DMS 273 treated with DMSO at 0.1 percent for 48 hours (cell line): ENCODE results near the gene SERPING1.
A peak's percentile ranks its signal among the peaks of the same experiment; 100 is the strongest.
"Not testable (repeated sequence)": the region's sequence is repeated elsewhere in the genome, so short reads cannot be mapped to it uniquely, and the experiment has no call there.

ENCODE experiments used
- DNase-seq: peaks from one replicate; lab custom pipeline; 2025; lab: John Stamatoyannopoulos, UW

Gene SERPING1

DNA sequence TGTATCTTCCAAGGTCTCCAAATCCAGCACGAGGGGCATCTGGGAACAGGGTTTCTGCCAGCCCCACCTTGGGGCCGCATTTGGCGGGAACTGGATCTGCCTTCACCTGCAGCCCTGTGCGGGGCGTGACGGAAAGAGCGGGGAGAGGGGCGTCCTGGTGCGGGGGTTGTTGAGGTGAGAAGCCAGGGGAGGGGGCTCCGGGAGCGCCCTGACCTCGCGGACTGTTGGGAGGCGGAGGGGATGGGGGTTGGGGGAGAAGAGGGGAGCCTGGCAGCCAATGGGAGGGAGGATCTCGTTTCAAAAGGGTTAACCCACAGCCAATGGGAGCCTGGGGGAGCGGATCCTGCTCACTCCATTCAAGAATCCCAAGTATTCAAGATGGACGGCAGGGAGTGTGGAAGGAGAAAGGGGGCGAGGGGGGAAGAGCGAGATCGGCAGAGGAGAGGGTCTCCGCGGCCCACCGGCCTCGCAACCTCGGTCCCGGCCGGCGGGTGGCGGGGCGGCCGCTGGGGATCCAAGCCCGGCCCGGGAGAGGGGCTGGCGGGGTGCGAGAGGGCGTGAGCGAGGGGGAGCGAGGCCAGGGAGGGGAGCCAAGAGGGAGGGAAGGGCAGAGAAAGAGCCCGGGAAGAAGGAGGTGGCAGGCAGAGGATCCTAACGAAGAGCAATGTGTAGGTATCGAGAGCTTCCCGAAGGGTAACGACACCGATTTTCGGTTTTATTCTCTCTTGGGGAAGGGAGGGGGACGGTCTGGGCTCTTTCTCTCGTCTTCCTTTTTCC is 40.7 kb downstream of the SERPING1 start:
- DNase-seq, result peak; percentile 28

DNA sequence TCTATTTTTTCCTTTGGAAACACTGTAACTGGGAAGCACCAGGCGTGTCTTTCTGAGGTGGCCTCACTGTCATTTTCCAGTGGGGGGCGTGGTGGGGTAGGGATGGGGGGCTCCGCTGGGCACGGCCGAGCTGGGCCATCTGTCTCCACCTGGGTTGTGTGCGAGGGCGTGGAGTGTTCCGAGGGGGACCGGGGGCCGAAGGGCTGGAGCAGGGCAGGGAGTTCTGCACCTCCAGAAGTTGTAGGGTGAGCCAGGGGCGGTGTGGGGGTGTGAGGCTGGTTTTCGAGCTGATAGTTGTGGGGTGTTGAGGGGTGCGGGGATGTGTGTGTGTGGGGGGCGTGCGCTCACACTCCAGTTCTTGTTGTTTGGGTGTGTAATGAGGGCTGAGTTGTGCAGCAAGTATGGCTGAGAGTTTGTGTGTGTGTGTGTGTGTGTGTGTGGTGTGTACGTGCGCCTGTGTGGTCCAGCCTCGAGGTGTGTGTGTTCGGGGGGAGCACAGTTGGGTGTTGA is 41.4 kb downstream of the SERPING1 start:
- DNase-seq, result no peak

DNA sequence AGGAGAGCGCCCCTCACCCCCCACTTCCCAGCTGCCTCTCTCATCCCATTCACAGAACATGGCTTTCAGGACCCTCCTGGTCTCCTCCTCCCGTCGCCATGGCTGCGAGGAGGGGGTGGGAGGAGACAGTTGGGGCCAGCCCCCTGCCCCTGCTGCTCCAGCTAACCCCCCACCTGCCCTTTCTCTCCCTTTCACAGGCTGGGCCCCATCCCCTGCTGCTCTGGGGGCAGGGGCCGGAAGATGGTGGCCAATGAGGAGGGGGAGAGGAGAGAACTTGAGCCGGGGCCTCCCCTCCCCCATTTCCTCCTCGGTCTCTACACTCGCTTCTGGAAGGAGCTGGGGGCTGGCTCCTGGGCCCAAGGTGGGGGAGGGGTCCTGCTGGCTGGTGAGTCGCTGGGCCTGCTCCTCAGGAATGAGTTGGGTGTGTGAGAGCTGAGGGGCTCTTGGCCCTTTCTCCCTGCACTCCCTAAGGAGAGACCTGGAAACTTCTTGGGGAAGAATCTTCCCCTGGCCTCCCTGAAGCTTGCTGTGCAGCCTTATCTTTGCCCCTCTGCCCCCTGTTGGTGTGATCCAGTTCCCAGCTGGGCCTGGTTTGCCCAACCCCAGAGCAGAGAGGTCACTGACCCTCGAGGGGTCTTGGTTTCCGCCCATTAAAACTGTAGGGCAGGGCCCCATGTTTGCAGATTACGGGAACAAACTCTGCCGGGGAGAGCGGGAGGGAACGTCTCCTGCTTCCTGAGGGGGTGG is 42.0 kb downstream of the SERPING1 start:
- DNase-seq, result no peak

DNA sequence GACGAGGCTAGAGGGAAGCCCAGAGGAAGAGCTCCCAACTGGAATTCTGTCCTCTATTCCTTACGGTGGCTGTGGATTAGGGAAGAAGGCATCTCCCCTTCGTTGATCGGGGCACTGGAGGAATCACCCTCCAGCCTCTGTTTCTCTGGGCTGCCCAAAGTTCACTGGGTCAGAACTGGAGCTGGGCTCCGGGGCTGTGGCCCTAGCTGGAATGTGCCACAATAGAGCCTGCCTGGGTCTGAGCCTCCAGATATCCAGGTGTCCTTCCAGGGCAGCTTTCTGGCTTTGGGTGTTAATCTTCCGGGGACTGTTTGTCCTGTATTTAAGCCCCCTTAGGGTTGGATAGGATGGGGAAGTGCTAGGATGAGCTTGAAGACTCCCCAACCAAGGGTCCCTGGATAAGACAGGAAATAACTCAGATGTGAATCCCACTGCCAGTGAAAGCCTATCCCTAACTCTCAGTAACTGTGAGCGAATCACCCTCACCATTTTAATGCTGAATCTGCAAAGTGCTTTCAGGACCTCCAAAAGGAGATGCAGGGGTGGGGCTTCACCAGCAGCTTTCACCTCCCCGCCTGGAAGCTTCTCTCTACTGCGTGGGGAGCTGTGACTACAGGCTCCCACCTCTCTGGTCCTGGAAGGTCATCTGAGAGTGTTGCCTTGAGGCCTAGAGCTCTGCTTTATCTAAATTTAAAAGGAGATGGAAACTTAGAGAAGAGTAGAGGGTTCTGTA is 42.7 kb downstream of the SERPING1 start:
- no peak for DNase-seq

DNA sequence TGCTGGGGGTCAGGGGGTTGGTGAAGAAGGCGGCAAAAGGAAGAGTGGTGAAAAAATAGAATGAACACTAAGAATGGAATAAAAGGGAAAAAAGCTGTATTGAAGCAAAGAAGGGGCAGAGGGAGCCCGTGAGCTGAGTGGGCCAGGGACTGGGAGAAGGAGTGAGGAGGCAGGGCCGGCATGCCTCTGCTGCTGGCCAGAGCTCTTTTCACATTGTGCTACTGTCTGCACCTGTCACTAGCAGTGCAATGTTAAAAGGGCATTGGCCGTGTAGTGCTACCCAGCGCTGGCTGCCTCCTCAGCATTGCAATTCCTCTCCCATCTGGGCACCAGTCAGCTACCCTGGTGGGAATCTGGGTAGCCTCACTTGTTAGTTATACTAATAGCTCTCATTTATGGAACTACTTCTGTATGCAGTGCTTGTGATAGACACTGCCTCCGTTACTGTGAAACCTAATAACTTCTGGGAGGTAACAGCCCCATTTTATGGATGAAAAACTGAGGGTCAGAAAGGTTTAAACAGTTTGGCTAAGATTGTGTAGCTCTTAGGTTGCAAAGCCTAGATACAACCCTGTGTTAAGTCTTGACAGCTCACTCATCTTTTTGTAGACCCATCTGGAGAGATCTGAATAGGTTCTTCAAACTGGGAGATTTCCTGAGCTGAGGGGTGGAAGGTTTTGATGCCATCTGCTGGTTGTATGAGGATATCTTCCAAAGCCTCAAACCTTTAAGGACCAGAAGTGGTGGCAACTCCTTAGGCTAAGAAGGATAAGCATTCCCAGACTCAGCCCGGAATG is 43.7 kb downstream of the SERPING1 start:
- DNase-seq, result no peak

DNA sequence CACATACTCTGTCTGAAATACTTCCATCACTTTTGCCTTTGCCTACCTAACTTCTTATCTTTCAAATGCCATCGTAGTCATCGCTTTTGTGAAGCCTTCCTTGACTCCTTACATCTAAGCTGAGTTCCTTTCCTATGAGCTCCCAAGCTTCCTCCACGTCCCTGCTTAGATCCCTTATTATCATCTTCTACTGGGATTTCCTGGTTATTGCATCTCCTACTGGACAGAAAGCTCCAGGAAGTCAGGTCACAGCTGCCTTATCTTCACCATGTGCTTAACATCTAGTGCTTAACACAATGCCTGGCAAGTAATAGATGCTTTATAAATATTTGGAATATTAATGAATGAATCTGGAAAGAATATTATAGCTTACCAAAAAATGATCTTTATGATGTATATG is 46.3 kb downstream of the SERPING1 start:
- no peak for DNase-seq

DNA sequence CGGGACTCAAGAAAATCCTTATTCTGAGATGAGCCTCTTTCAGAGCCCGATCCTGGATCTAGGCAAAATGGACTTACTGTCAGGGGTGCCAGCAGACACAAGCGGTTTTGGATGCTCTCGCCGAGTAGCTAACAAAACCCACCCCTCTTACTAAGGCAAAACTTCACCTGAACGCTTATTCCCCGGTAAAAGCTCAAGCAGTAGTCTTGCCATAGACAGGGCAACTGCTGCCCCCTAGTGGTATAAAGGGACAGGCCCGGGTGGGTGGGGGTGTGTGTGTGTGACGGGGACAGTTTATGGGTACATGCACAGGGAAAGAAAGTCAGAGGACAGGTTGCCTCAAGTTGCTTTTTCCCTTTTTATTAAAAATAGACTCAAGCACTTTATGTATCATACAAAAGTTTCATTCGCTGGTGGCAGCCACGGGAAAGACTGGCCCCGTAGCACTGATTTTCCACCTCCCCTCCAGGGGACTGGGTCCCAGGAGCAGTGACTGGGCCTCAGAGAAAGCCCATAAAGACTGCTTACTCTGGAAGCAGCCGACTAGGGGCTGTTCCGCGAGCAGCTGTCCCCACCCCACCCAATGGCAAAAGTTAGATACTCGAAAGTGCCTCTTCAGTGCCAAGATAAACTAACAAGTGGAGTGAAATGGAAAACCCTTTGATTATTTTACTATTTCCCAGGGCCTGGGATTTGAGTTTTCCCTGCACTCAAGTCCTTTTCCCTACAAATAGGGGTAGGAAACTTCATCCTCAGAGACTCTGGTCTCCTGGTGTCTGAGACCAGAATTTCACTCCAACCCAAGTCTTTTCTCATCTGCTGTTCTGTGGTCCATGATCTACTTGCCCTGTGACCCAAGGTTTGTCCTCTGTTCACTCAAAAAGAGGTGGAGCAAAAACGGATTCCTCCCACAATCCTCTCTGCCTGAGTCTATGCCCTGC is 47.5 kb downstream of the SERPING1 start:
- no peak for DNase-seq

DNA sequence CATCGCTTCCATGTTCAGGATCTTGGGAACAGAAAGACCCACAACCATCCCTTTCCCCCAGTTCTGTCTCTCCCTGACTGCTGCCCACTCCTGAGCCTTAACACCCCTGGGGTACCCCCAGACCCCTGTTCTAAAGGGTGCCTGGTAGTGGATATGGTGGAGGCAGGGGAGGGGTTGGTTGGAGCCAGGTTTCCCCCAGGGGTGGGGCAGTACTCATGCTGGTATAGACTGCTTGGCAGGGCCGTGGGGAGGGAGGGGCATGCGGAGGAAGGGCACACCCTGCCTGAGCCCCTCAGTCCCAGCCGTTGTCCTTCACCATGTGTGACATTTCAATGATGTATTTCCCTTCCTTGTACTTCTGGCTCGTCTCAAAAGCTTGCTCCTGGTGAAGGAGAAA is 48.2 kb downstream of the SERPING1 start:
- no peak for DNase-seq

DNA sequence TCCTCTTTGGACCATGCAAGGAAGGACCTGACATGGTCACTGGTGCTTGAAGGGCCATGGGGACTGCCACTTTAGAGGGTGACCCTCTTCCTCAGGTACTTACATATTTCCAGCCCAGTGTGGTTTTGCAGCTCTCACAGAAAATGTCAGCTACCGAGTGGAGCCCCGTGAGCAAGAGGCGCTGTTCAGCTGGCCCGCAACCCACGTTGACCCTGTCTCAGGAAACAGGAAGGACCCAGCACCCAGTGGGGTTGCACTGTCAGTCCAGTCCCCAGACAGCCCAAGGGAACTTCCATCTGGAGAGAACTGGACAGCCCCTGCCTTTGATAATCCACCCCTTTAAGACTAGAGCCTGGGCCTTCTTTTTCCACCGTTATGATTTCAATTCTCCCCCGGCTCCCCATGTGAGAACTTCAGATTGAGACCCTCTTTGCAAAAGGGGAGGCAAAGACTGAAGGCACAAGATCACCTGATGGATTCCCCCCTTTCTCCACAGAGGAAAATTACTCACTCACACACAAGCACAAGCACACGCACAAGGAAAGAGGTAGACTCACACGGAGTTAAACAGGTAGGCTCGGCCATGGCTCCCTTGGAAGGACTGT is 48.8 kb downstream of the SERPING1 start:
- no peak for DNase-seq

DNA sequence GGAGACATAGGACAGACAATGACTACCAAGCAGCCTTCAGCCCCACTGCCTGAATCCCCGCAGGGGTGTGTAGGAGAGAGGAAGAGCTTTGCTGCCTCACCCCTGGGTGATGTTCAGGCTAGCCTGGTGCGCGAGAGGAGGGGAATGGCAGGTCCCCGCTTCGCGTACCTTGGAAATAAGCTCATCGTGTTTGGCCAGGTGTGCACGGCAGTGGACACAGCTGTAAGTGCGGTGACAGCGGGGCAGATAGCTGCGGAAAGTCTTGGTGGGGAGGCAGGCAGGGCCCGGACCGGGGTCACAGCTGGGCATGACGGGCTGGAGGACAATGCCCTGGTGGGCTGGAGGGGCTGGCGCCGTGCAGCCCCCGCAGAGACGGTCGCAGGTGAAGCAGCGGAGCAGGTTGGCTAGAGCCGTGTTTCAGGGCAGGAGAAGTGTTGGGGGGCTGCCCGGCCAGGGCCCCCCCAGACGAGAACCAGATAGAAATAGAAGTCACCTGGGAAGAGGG is 49.4 kb downstream of the SERPING1 start:
- no peak for DNase-seq

DNA sequence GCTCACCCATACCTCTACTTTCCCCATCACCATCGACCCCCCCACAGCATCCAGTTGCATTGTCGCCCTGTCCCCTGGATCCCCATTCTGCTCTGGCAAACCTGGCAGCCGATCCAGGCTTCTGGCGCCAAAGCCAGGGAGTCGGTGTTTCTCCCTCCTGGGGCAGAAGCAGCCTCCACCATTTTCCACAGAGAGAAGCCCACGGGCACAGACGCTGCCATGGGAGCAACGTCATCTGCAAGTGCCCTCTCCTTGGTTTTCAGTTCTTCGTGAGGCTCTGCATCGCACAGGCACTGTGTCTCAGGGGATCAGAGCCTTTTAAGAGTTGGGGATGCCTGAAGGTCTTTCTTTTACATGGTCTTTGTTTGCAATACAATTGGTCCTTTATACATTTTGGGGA is 49.9 kb downstream of the SERPING1 start:
- DNase-seq, result no peak

DNA sequence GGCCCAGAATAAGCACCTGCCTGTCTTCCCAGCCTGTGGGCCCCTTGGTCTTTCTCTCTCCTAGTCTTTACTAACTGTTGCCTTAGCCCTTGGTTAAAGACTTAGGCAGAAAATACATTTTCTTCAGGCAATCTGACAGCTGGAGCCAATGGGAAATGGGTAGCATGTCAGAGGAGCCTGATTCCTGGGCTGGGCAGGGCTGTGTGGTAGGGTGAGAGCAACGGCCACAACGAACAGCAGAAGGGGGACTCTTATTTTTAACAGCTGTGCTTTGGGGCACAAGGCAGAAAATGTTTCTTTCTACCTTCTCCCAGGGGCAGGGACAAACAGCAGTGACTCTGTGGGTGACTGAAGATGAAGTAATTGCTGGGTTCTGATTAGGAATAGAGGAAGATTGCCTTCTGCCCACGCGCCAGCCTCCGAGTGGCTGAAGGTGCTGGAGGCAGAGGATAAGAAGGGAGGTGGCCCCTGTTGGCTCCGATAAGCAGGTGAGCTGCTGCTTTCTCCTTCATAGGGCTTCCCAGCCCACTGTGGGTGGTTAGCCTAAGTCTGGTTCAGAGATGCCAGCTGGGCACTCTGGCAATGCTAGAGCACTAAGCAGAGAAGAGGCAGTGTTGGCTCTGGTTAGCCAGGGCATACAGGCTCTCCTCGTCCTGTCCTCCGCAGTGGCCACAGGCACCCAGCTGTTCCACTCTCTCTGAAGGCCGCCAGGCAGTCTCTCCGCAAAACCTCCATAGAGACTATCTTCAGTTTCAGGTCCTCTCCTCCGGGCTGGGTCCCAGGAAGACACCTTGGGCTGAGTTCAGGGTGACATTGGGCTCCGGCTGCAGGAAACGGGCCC is 50.7 kb downstream of the SERPING1 start:
- DNase-seq, result no peak

DNA sequence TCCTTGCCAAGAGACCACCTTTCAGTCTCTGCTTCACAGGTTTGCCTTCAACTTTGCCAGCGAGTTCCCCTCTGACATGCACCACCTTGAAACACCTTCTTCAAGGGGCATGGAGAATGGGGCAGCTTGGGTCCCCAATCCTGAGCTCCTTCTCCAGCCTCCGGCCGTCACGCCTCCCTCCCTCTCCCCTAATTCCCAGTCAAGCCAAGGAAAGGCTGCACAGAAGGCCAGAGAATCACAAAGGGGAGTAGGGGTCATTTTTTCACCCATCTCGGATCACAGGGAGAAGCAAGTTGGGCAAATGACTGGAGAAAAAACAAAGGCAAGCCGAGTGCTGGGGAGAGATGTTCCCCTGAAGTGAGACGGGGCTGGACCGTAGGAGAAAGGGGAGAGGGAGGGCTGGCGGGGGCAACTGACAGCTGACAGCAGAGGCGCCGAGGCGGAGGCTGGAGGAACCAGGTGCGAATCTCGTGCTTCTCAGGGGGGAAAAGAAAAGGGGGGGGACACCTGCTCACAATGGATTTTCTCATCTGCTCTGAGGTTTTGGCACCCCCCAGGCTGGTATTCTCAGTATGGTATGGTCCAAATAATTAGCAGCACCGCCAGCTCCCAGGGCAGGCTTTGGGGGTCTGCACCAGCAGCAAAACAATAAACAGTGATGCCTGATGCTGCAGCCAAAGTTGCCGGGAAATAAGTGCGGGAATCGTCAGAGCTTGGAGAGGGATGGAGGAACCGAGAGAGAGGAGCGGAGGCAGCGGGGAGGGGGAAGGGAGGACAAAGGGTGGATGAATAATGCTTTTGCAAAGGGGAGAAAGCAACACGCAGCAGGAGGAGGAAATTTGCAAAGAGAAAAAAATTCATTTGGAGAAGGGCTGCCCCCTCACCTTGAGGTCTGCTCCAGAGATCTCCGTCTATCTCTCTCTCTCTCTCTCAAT is 51.6 kb downstream of the SERPING1 start:
- DNase-seq, result no peak

DNA sequence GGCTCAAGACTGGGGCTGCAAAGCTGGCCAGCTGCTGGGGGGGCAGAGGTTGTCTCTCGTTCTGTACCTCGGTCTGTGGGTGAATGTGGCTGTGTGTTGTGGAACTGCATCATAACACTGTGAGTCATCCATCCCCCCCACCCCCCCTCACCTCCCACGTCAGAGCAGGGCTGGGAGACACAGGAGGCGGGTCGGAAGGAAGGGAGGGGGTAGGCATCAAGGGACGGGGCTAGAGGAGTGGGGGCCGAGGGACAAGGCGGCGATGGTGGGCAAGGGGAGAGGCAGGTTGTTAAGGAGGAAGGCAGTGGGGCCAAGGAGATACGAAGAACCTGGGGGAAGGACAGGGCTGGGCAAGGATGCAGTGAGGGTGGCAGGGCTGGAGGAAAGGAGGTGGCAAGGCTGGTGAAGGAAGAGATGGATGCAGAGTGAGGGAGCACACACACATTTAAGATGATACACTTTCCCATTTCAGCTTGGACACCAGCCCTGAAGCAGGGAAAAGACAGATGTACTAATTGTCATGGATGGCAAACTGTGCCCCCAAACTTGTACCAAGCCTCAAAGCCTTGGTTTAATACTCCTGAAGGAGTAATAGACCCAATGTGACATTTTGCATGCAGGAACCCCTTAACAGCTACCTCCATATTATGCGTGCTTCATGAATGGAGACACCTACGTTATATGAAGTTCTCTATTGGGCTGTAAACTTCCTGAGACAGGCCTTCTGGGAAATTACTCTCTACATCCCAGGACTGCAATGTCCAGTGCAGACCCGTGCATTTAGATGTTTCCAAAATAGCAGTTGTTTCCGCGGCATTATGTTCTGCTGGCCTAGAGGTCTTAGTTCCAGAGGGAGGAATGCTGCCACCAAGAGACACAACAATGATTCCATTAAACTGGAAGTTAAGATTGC is 52.6 kb downstream of the SERPING1 start, which contains the start of gene YPEL4:
Gene YPEL4 (minus strand): TSS at position 87 of the 913 bp plus-strand sequence. CDS start 2,805 bp downstream, outside the sequence.
- no peak for DNase-seq

DNA sequence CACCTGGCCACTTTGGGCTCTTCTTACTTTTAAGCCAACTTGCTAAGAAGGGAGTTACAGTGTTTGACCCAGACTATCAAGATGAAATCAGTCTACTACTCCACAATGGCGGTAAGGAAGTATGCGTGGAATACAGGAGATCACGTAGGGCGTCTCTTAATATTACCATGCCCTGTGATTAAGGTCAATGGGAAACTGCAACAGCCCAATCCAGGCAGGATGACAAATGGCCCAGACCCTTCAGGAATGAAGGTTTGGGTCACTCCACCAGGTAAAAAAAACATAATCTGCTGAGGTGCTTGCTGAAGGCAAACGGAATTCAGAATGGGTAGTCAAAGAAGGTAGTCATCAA is 53.2 kb downstream of the SERPING1 start:
- DNase-seq, result no peak

DNA sequence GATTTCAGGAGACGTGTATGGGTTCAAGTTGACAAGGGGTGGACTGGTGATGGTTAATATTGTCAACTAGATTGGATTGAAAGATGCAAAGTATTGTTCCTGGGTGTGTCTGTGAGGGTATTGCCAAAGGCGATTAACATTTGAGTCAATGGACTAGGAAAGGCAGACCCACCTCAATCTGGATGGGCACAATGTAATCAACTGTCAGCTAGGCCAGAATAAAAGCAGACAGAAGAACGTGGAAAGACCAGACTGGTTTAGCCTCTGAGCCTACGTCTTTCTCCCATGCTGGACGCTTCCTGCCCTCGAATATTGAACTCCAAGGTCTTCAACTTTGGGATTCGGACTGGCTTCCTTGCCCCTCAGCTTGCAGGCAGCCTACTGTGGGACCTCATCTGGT is 53.9 kb downstream of the SERPING1 start:
- no peak for DNase-seq

DNA sequence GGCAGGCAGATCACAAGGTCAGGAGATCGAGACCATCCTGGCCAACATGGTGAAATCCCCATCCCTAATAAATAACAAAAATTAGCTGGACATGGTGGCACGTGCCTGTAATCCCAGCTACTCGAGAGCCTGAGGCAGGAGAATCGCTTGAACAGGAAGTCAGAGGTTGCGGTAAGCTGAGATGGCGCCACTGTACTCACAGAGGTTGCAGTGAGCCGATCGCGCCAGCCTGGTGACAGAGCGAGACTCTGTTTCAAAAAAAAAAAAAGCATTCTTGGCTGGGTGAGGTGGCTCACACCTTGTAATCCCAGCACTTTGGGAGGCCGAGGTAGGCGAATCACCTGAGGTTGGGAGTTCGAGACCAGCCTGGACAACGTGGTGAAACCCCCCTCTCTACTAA is 54.7 kb downstream of the SERPING1 start:
- DNase-seq, result not testable (repeated sequence)
